Retinal pigment epithelial cell (primary cell): ENCODE data around the gene SLPI.
A peak's percentile ranks its signal among the peaks of the same experiment; 100 is the strongest.

Experiments
- DNase-seq: peaks from one replicate; pipeline ENCODE4 v3.0.0-alpha.2; 2010; ENCODE audit warnings: low read depth
- H3K4me3 ChIP-seq: 2 replicates; pipeline ENCODE4 v1.5.1; 2011; ENCODE audit warnings: mild to moderate bottlenecking, low read length, control low read depth, moderate library complexity
- TF ChIP-seq, protein P1 (sequence below): conservative IDR thresholded peaks from 2 replicates; pipeline ENCODE4 v1.5.1; 2011; ENCODE audit warnings: low read depth, low read length, control low read depth, inconsistent platforms

The SLPI gene, protein sequence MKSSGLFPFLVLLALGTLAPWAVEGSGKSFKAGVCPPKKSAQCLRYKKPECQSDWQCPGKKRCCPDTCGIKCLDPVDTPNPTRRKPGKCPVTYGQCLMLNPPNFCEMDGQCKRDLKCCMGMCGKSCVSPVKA

DNA sequence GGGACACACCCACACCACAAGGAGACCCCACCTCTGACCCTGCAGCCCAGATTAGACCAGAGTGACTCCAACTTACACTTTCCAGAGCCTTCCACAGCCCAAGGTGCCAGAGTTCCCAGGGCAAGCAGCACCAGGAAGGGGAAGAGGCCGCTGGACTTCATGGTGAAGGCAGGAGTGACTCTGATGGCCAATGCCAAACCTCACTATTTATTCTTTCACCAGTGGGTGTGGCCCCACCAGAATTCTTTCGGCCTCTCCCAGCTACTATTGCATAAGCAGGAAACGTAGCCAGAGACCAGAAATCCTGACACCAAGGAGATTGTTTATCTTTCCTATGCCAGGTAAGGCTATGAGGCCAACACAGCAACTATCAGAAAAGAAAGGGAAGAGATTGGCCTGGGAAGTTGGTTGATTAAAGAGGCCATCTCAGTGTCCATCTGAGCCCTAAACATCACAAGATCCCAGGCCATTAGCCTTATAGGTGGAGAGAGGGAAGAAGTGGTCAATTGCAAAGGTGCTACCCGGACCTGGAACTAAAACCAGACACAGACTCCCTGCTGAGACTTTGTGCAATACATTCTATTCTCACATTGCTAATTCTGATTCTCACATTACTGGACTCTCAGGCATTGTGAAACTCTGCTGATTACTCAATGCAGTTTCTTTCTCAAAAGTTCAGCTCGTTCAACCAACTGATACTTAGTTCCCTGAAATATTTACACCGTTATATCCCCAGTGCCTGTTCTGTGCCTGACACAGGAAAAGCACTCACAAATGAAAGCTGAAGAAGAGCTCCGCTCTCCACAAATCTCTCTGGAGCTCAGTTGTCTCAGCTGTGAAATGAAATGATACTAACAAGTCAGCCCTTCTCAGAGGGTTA lies at the start of gene SLPI:
TSS of gene SLPI (minus strand) at position 182 of the 880 bp plus-strand sequence. CDS start at position 161, 21 bp downstream.
- no peak for DNase-seq
- TF ChIP-seq, protein P1, sequence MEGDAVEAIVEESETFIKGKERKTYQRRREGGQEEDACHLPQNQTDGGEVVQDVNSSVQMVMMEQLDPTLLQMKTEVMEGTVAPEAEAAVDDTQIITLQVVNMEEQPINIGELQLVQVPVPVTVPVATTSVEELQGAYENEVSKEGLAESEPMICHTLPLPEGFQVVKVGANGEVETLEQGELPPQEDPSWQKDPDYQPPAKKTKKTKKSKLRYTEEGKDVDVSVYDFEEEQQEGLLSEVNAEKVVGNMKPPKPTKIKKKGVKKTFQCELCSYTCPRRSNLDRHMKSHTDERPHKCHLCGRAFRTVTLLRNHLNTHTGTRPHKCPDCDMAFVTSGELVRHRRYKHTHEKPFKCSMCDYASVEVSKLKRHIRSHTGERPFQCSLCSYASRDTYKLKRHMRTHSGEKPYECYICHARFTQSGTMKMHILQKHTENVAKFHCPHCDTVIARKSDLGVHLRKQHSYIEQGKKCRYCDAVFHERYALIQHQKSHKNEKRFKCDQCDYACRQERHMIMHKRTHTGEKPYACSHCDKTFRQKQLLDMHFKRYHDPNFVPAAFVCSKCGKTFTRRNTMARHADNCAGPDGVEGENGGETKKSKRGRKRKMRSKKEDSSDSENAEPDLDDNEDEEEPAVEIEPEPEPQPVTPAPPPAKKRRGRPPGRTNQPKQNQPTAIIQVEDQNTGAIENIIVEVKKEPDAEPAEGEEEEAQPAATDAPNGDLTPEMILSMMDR = no peak
- H3K4me3 ChIP-seq = no peak within 1 kb of the TSS

DNA sequence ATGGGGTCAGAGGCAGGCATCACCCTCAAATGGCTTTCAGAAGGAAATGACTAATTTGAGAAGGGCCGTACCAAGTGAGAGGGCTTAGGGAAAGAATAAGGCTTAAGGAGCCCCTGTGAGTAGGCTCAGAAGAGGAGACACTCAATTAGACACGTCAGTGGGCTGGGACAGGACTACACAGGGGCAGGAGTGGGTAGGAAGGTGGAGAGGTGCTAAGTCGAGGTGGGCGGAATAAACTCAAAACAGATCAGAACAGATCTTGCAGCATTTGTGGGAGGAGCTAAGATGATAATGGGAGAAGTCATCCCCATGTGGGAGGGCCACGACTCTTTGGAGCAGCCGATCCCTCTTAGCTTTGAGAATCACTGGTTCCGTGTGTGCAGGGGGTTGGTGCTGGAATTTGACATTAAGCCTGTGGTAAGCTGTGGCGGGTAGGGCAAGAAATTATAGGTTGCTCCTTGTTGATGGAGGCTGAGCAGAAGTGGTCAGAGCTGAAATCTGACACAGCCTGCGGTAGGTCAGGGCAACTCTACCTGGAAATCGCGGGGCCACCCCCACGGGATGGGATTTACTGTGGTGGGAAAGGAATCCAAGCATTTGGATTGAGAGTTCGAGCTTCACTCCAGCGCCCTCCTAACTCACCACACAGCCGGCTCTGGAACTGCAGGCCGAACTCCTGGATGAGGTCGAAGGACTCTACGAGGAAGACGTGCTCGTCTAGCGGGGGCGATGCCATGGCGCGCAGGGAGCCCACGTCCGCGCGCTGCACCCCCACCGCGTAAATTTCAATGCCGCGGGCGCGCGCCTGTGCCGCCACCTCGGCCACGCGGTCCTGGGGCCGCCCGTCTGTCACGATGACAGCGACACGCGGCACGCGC lies 49.5 kb upstream of the SLPI start:
- no peak overlapping the region for H3K4me3 ChIP-seq
- TF ChIP-seq, protein P1 = no peak
- DNase-seq = no peak

DNA sequence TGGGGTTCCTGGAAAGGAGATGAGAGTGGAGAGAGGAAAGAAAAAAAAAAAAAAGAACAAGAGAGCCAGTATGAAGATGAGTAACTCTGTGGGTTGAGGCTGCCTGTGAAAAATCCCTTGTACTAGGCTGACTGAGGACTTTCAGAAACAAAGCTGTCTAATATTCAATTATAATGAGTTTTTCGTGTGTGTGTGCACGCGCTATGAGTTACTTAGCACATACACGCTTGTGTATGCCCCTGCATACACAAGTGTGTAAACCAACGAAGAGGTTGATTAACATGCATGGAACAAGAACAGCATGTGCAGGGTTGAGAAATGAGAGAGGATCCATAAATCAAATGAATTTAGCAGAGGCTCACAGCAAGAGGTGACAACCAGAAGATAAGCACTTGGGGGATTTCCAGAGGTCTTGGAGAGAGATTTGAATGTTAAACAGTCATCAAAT lies 47.5 kb upstream of the SLPI start:
- no peak overlapping the region for H3K4me3 ChIP-seq
- TF ChIP-seq, protein P1 = no peak

DNA sequence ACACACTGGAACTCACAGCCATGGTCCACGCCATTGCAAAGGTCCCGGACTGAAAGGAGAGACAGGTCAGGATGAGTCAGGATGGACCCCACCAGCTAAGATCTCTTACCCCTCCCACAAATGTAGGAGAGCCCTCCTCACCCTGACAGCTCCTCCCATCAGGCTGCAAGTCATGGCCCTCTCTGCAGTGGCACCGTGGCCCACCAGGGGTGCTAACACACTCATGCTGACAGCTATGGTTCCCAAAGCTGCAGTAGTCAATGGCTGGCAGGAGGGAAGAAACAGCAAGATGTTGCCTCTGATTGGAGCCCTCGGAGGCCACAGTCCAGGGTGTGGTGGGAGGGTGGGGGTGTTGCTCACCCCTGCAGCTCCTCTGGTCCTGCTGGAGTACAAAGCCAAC lies 46.6 kb upstream of the SLPI start:
- TF ChIP-seq, protein P1 = peak; percentile 66
- no peak for DNase-seq
- H3K4me3 ChIP-seq = no peak overlapping the region

More for the DNA sequence above, 47.5 kb upstream of the SLPI start:
- no peak for DNase-seq

DNA sequence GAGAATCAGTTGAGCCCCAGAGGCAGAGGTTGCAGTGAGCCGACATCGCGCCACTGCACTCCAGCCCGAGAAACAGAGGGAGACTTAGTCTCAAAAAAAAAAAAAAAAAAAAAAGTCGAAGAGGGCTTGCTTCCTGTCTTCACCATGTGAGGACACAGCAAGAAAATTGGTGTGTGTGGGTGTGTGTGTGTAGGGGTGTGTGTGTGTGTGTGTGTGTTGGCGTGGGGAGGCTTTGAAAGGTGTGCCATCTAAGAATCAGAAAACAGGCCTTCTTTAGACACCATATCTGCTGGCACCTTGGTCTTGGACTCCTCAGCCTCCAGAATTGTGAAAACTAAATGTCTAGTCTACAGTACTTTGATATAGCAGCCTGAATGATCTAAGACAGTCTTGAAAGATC lies 45.4 kb upstream of the SLPI start:
- no peak for DNase-seq
- TF ChIP-seq, protein P1 = no peak
- H3K4me3 ChIP-seq = no peak overlapping the region

DNA sequence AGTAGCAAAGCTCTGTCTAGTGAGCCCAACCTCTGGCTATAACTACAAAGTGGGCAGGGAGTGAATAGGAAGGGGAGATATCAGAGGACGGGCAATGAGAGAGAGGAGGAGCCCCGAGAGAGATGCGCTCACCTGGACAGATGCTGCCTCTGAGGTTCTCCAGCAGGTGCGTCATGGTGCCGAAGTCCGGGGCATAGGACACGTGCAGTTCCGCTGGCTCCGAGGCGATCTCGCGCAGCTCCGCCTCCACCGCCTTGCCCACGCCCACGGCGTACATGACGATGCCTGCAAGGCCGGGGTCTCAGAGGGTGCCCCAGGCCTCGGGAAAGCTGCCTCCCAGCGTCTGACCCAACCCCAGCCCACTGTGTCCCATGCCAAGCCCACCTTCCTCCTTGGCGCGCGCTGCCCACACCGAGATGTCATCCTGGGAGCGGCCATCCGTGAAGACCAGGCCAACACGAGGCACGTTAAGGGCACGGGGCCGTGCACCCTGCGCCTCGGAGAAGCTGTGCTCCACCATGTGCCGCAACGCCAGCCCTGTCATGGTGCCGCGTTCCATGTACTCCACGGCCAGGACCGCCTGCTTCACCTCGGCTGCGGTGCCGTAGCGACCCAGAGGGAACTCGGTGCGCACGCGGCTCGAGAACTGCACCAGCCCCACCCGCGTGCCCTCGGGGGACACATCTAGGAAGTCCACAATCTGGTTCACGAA lies 43.6 kb upstream of the SLPI start:
- DNase-seq = no peak
- H3K4me3 ChIP-seq = no peak overlapping the region
- TF ChIP-seq, protein P1 = no peak
